Adrenal gland (tissue), 12 donors: Measurements from ENCODE around the gene TUBG1. TPM values are rescaled to one million over a fixed set of nuclear protein-coding genes. Genes with fewer than 3 reads are reported as not detected.

ENCODE experiments used
- DNase-seq, 7 donors: peaks; one replicate each; pipeline ENCODE4 v3.0.0-alpha.2; 2019 to 2020
- H3K27ac ChIP-seq, 5 donors: fragments of 200-600 bp; sonication (generic) in 4 of 5; 1 replicate in 3 of 5; 2 replicates in 2 of 5; pipeline versions ENCODE4 v1.5.1 to v1.8.0; 2016 to 2020; ENCODE audit warnings: mild to moderate bottlenecking in 1 of 5
- H3K27me3 ChIP-seq: fragments of 200-600 bp; 2 replicates; pipeline ENCODE4 v1.8.0; 2021
- H3K36me3 ChIP-seq, 2 donors: fragments of 200-600 bp; replicated peaks in 1 of 2; 1 replicate in 1 of 2; 2 replicates in 1 of 2; pipeline versions ENCODE4 v1.5.1 to v1.8.0; 2018 to 2022
- H3K4me1 ChIP-seq, 2 donors: fragments of 200-600 bp; replicated peaks in 1 of 2; 1 replicate in 1 of 2; 2 replicates in 1 of 2; pipeline versions ENCODE4 v1.5.1 to v1.8.0; 2018 to 2021
- H3K4me3 ChIP-seq, 4 donors: fragments of 200-600 bp; sonication (generic) in 3 of 4; one replicate each; pipeline ENCODE4 v1.5.1; 2016 to 2018
- H3K9me3 ChIP-seq, 3 donors: fragments of 200-600 bp; sonication (generic) in 1 of 3; replicated peaks in 1 of 3; 1 replicate in 2 of 3; 2 replicates in 1 of 3; pipeline versions ENCODE4 v1.5.1 to v1.8.0; 2016 to 2021
- POLR2A ChIP-seq, 2 donors: fragments of 450-650 bp; IDR thresholded peaks; one replicate each; pipeline ENCODE4 v1.6.1; 2017; ENCODE audit warnings: antibody characterized with exemption in 2 of 2, mild to moderate bottlenecking in 2 of 2, moderate library complexity in 1 of 2
- WGBS, 4 donors: extraction: QIAGEN DNeasy Blood & Tissue Kit in 2 of 4; methylation state at CpG; one replicate each; pipeline versions ENCODE4 v1.1.5 to v1.1.7; 2013 to 2017; 5-methylcytosine and 5-hydroxymethylcytosine counted together
- intact Hi-C, 2 donors: fragments of 100-400 bp; cut with DNase I; formaldehyde crosslinking; loops; one replicate each; pipeline versions ENCODE4 v1.14.1 to v1.15.0; 2022 to 2023
- polyA plus RNA-seq, 3 donors: library from polyadenylated mRNA; stranded (reverse); fragments of 200-250 nt in 2 of 3; fragments of 350-450 nt in 1 of 3; fragmentation: Illumina TruSeq in 1 of 3; extraction: RNeasy Lipid Tissue Mini Kit (QIAGEN cat#74804) in 1 of 3; gene quantifications; one replicate each; pipeline ENCODE4 v1.2.3, GENCODE V29; 2013 to 2014
- total RNA-seq, 9 donors: library from RNA; depleted of rRNA in 4 of 9; stranded (reverse); fragments of >200 nt in 4 of 9; fragments of 120-200 nt in 1 of 9; fragmentation: NEBNext Ultra II Directional in 1 of 9; extraction: Animal tissue kit (Norgen Biotek cat#: 25700) in 1 of 9; gene quantifications; one replicate each; pipeline versions ENCODE4 v1.1.0 to v1.2.4, GENCODE V29; 2013 to 2023
- TF ChIP-seq, protein P1 (sequence below), 6 experiments: fragments of 450-650 bp in 4 of 6; fragments of 200-600 bp in 2 of 6; sonication (generic) in 1 of 6; IDR thresholded peaks; 1 replicate in 5 of 6; 2 replicates in 1 of 6; pipeline versions ENCODE4 v1.5.1 to v1.8.0; 2016 to 2021; ENCODE audit warnings: antibody characterized with exemption in 6 of 6, mild to moderate bottlenecking in 2 of 6, moderate library complexity in 1 of 6
- donor health status: healthy with polysubstance abuse.
- donor health status: Bipolar disorder and iron deficiency.
- donor health status: DM: yes; HTN: yes; CAD: no.
- donor health status: DM: no; HTN: no; CAD: no.
- donor health status: DM: no; HTN: no; CAD: no.
- donor health status: DM: yes; HTN: yes; CAD: no.

The TUBG1 gene
- total and polyA plus RNA-seq, 12 donors: 22.9 to 90.0 (median 39.6) TPM

DNA sequence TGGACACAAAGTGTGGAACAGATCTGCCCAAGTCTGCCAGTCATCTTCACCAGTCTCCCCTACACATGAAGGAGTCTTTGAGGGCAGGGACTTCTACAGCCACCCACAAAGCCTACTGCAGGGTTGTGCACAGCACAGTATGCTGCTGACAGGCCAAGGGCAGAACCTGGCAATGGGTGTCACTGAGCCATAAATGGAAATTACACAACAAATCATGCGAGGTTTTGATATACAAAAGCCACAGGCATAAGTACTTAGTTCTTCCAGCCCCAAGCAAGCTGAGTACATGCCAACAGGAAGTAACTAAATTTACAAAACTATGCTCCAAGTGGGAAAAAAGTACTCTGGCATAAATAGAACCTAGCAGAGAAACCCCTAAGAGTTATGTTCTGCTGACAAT lies 24.1 kb upstream of the TUBG1 start:
- Histone ChIP-seq H3K27ac (peak overlapping the region in 2 of 5 donors; percentile 28 to 67), H3K9me3 (no peaks in the 10 kb centered on the region), H3K4me3 (no peak overlapping the region), H3K27me3 (no peaks in the 10 kb centered on the region), H3K36me3 (peaks cover 0 to 98% of the 10 kb centered on the region in 2 donors), H3K4me1 (no peaks in the 10 kb centered on the region)
- peak in 3 of 7 donors; percentile 32 to 52 (median 48) for DNase-seq
- 5 to 33% (median 19%) methylated on average over 1 of the region's 1 CpG for WGBS, 4 donors
- intact Hi-C loops: loop anchor here in 1 of 2 donors (10.0 kb wide), 1 partner anchor 89 kb away; the partner anchor contains the start of gene PLEKHH3
- TF ChIP-seq POLR2A (IDR thresholded peaks at IDR 0.05): no peak
- TF ChIP-seq, protein P1, sequence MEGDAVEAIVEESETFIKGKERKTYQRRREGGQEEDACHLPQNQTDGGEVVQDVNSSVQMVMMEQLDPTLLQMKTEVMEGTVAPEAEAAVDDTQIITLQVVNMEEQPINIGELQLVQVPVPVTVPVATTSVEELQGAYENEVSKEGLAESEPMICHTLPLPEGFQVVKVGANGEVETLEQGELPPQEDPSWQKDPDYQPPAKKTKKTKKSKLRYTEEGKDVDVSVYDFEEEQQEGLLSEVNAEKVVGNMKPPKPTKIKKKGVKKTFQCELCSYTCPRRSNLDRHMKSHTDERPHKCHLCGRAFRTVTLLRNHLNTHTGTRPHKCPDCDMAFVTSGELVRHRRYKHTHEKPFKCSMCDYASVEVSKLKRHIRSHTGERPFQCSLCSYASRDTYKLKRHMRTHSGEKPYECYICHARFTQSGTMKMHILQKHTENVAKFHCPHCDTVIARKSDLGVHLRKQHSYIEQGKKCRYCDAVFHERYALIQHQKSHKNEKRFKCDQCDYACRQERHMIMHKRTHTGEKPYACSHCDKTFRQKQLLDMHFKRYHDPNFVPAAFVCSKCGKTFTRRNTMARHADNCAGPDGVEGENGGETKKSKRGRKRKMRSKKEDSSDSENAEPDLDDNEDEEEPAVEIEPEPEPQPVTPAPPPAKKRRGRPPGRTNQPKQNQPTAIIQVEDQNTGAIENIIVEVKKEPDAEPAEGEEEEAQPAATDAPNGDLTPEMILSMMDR (IDR thresholded peaks at IDR 0.05): no peak

DNA sequence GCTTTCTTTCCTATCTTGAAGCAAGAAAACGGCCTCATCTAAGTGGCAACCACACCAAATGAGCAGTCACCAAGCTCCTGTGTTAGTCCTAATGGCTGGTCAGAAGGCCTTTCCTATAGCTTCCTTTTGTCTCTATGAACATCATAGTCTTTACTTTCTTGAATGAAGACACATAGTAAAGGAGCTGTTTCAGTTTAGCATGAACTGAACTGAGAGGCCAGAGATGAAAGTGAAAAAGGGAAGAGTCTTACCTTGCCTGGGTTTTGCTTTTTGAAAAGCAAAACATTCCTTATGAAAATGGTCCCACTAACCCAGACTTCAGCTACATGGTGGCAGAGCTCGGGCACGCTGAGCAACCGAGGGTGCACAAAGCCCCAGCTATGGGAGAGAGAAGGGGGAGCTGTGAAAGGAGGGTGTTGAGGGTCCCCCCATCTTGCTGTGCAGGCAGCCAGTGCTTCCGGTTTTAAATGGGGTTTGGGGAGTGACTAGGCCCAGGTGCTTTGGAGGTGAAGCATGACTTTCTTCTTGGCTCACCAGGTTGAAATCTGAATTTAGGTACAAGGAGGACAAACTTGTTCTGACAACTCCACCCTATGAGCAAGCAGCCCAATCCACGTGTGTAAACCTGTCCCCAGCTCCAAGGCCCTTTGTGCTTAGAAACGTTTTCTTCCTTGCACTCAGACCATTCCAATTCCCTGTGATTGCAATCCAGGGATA lies 22.8 kb upstream of the TUBG1 start:
- Histone ChIP-seq H3K9me3 (no peaks in the 10 kb centered on the region), H3K36me3 (peaks cover 0 to 99% of the 10 kb centered on the region in 2 donors), H3K27me3 (no peaks in the 10 kb centered on the region), H3K4me3 (no peak overlapping the region), H3K4me1 (no peaks in the 10 kb centered on the region), H3K27ac (no peak overlapping the region)
- peak in 1 of 7 donors; percentile 18 for DNase-seq
- 74 to 81% (median 78%) methylated on average over 7 of the region's 7 CpGs for WGBS, 4 donors
- TF ChIP-seq POLR2A (IDR thresholded peaks at IDR 0.05): no peak
- TF ChIP-seq, protein P1 (IDR thresholded peaks at IDR 0.05): no peak
- intact Hi-C loops: loop anchor here in 1 of 2 donors (10.0 kb wide), 1 partner anchor 88 kb away; the partner anchor contains the start of gene PLEKHH3

DNA sequence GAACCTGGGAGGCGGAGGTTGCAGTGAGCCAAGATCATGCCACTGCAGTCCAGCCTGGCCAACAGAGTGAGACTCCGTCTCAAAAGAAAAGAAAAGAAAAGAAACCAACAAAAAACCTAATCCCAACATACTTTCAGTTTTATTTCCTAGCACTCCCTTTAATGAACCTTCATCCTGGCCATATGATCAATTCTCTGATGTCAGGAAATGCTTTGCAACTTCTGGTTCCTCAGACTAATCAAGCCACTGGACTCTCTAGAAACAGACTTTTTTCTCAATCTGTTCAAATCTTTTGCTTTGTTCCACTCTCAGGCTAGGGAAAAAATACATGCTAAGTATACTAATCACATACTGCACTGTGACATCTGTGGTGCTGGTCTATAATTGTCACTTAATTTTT lies 18.6 kb upstream of the TUBG1 start:
- DNase-seq: no peak
- WGBS, 4 donors: 73 to 98% (median 93%) methylated on average over 2 of the region's 2 CpGs
- H3K27me3 ChIP-seq: no peaks in the 10 kb centered on the region
- intact Hi-C loops: no loop called here
- H3K9me3 ChIP-seq: no peaks in the 10 kb centered on the region
- peaks cover 0 to 61% of the 10 kb centered on the region in 2 donors for H3K36me3 ChIP-seq
- no peak overlapping the region for H3K4me3 ChIP-seq
- no peak for TF ChIP-seq POLR2A (IDR thresholded peaks at IDR 0.05)
- TF ChIP-seq, protein P1 (IDR thresholded peaks at IDR 0.05): no peak
- H3K4me1 ChIP-seq: no peaks in the 10 kb centered on the region
- H3K27ac ChIP-seq: no peak overlapping the region

DNA sequence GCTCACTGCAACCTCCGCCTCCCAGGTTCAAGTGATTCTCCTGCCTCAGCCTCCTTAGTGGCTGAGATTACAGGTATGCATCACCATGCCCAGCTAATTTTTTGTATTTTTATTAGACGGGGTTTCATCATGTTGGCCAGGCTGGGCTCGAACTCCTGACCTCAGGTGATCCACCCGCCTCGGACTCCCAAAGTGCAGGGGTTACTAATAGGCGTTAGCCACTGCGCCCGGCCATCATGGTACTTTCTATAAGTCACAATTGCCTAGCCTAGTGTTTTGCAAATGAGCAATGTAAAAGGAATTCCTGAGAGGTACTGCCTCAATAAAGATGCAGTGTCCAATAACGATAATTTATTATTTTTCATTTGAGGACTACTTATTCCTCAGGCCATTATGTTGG lies 18.1 kb upstream of the TUBG1 start:
- WGBS, 4 donors: 88 to 95% (median 93%) methylated on average over 9 of the region's 9 CpGs
- TF ChIP-seq, protein P1 (IDR thresholded peaks at IDR 0.05): no peak
- TF ChIP-seq POLR2A (IDR thresholded peaks at IDR 0.05): no peak
- H3K4me1 ChIP-seq: no peaks in the 10 kb centered on the region
- no peaks in the 10 kb centered on the region for H3K9me3 ChIP-seq
- H3K4me3 ChIP-seq: no peak overlapping the region
- peaks cover 0 to 55% of the 10 kb centered on the region in 2 donors for H3K36me3 ChIP-seq
- H3K27ac ChIP-seq: no peak overlapping the region
- H3K27me3 ChIP-seq: no peaks in the 10 kb centered on the region
- intact Hi-C loops: no loop called here
- DNase-seq: peak in 1 of 7 donors; percentile 29
